ENCODE measurements around the gene DNAJB7.
A peak's percentile ranks its signal among the peaks of the same experiment; 100 is the strongest.
"Not testable (repeated sequence)": the region's sequence is repeated elsewhere in the genome, so short reads cannot be mapped to it uniquely, and the experiment has no call there.

DNAJB7 gene

GRCh38 chr22:40838486-40838885 is 23.4 kb downstream of the DNAJB7 start:
- no peak for DNase-seq

DNA sequence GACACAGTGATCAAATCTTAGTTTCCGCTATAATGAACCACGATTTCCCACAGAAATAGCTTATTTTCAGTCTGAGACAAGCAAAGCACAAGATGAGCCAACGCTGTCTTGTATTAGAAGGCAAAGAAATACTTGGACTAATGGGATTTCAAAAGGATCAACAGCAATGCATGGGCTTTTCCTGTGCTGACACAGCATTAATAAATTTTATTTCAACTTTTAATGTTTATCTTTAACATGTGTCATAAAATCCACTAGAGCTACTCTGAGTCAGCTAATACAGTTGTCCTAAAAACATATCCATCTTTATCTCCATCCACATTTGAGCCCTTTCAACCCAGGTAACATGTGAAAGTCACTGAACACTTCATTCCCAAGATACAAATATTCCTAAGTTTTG is 27.3 kb downstream of the DNAJB7 start:
- no peak for DNase-seq

- DNase-seq: no peak
Measured at GRCh38 chr22:40829131-40829530, 32.8 kb downstream of the DNAJB7 start.

DNA sequence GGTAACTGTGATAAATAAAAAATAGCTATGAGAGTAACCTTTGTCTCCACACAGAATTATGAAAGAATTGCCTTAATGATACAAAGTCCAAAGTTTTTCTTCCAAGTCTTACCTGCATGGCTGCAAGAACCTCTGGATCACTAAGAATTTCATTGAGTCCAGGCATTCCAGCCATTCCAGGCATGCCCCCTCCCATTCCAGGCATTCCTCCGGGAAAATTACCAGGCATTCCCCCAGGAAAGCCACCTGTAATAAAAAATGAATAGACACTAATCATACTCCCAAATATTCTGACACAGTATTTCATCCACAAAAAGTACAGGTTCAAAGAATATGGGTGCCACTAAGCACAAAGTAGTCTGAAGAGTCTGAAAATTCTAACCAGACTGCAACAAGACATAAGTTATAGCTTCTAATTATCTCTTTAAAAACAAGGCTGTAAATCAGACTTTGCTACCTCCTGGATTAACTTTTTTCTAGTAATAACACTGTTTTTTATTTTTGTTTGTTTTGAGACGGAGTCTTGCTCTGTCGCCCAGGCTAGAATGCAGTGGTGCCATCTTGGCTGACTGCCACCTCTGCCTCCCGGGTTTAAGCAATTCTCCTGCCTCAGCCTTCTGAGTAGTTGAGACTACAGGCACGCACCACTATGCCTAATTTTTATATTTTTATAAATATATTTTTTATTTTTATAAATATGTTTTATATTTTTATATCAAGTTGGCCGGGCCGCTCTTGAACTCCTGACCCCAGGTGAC is 34.8 kb downstream of the DNAJB7 start:
- DNase-seq: no peak

DNA sequence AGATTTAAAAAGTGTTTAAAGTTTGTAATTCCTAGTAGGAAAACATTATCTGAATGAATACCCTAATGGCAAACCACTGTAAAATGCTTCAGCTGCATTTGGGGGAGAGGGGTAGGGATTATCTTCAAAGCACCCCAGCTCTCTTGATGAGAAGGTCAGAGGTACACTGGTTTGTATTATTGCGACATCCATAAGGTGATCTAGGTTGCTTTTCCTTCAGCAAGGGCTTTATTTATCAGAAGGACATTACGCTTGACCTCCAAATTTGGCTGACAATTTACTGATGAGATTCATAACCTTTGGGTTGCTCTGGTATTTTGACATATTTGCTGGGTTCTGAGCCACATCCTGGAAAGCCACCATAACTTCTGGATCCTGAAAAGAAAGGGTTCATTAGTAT is 35.6 kb downstream of the DNAJB7 start:
- not testable (repeated sequence) for DNase-seq

DNA sequence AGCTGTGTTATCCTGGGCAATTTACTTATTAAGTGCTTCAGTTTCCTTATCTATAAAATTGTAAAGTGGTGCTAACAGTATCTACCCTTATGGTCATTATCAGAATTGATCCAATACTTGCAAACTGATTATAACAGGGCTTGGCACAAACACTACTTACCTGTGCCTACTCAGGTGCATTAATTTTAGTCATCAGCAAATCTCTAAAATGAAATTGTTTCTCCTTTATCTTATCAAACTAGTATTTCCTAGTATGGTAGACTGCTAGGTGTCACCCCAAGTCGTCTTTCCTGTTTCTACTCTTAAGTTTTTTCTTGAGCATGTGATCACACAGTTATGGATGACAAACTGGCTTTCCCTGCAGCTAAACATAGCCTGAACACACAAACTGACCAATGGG is 38.5 kb downstream of the DNAJB7 start:
- no peak for DNase-seq

DNA sequence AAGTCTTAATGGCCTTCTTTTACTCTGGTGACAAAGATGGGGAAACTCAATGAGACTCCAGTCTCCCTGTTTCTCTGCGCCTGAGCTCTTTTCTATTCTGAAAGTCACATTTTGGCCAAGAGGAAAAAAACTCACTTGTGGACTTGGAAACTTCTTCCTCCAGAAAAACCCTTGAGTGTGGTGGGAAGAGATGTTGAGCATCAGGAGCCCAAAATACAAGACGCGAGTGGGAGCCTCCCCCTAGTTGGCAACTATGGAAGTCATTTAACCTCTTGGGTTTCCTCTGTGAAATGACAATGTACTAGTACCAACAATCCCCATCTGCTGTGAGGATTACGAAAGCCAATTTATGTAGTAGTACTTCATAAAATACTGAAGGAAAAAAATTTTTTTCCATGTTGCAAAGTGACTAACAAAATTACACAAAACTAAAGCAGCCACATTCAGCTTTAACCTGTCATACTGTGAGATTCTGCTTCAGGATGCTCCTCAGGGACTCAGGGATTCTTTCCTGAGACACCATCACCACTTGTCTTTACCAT is 42.2 kb downstream of the DNAJB7 start:
- DNase-seq: peak in 1 of 2 experiments; percentile 26

DNA sequence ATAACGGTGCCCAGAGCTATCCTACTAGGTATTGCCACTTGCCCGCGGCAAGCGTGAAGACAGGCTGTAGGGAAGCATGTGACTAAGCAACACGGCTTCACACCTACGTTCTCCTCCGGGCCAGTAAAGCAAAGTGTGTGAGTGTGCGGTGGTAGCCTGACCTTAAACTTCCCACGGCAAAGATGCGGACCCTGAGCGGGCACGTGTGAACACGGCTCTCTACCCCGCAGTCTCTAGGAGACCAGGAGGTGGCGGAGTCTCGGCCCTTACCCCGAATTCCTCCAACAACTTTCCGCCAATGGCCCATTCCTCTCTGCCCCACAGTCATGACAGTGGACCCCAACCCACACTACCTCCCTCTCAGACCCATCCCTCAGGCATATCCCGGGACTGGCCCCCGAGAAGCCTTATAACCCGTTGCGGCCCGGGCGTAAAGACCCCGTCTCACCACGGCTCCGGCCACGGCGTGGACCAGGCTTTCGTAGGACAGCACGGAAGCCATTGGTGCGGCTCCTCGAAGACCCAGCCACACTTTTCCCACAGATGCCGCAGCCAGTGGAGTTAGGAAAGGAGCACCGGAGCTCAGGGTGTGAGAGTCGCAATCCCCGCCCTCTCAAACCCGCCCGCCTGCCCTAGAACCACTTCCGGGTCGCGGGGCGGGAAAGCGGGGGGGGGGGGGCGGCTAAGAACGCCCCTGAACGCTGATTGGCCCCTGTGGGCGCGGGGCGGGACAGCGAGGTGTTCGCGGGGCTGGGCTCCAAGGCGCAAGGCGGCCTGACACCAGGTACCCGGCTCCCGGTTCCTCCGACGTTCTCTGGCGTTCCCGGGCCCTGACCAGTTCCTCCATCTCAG is 42.9 kb downstream of the DNAJB7 start, which contains the start of gene SLC25A17:
Gene SLC25A17 (minus strand): TSS at position 600 of the 852 bp plus-strand sequence. CDS start 98 bp downstream, at position 502.
- peak; percentile 58 to 88 for DNase-seq

- no peak for DNase-seq
Measured at GRCh38 chr22:40818192-40818746, 43.6 kb downstream of the DNAJB7 start.

- DNase-seq: no peak
Measured at GRCh38 chr22:40817737-40818136, 44.2 kb downstream of the DNAJB7 start.

DNA sequence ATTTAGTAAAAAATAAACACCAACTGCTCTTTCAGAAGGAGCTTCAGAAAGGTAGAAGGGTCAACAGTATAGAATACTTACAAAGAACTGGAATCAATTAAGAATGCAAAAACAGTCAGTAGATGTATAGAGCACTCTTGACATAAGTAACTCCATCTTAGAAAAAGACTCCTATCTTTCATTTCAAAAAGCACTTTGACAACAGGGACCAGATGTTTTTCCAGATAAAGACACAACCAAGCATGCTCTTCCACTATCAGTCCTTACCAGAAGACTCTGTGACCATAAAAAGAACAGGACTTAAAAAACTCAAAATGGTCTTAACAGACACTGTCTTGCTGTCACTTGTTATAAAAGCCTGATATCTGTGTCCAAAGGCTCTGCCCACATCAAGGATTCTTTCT is 48.0 kb downstream of the DNAJB7 start:
- no peak for DNase-seq

Measured in NCI-H526 (cell line).